Hepatic stellate cell (primary cell): ENCODE data around the gene RNU7-1.
A peak's percentile ranks its signal among the peaks of the same experiment; 100 is the strongest.

Experiments used
- DNase-seq: peaks from one replicate; pipeline ENCODE4 v3.0.0; 2011; ENCODE audit warnings: low spot score

Gene RNU7-1

DNA sequence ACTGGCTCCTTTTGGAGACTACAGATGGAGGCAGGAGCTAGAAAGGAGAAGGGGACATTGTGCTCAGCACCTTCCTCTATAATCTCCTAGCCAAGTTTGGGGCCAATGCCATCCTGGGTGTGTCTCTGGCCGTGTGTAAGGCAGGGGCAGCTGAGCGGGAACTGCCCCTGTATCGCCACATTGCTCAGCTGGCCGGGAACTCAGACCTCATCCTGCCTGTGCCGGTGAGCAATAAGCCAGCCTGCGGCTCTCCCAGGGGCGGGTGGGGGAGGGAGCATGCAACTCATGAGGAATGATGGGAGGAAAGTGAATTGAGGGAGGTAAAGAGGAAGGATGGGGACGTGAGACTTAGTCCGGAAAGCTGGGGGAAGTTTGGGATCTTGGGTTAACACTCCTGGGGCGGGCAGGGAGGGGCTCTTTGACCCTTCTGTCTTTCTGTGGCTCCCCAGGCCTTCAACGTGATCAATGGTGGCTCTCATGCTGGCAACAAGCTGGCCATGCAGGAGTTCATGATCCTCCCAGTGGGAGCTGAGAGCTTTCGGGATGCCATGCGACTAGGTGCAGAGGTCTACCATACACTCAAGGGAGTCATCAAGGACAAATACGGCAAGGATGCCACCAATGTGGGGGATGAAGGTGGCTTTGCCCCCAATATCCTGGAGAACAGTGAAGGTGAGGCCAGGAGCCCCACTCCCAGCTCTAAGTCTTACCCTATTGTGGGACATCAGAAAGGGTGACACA, 26.0 kb upstream of the RNU7-1 start:
- DNase-seq, result no peak

DNA sequence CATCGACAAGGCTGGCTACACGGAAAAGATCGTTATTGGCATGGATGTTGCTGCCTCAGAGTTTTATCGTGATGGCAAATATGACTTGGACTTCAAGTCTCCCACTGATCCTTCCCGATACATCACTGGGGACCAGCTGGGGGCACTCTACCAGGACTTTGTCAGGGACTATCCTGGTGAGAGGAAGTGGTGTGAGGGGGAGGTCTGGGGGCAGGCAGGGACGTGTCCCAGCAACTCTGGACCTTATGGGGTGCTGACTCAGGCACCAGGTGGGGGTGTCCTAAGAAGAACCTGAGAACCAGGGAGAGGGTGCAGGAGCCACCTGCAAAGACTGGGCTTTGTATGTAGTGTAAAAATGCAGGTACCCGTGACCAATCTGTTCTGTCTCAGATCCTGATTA, 24.0 kb upstream of the RNU7-1 start:
- no peak for DNase-seq

DNA sequence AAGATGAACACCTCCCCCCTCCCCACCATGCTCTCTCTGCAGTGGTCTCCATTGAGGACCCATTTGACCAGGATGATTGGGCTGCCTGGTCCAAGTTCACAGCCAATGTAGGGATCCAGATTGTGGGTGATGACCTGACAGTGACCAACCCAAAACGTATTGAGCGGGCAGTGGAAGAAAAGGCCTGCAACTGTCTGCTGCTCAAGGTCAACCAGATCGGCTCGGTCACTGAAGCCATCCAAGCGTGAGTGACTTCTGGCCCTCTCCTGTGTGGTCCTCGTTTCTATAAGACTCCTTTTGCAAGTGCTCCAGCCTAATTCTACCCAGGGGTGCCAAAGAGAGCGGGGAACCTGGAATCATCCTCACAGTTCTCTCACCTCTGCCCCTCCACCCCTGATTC, 22.1 kb upstream of the RNU7-1 start:
- DNase-seq, result no peak

DNA sequence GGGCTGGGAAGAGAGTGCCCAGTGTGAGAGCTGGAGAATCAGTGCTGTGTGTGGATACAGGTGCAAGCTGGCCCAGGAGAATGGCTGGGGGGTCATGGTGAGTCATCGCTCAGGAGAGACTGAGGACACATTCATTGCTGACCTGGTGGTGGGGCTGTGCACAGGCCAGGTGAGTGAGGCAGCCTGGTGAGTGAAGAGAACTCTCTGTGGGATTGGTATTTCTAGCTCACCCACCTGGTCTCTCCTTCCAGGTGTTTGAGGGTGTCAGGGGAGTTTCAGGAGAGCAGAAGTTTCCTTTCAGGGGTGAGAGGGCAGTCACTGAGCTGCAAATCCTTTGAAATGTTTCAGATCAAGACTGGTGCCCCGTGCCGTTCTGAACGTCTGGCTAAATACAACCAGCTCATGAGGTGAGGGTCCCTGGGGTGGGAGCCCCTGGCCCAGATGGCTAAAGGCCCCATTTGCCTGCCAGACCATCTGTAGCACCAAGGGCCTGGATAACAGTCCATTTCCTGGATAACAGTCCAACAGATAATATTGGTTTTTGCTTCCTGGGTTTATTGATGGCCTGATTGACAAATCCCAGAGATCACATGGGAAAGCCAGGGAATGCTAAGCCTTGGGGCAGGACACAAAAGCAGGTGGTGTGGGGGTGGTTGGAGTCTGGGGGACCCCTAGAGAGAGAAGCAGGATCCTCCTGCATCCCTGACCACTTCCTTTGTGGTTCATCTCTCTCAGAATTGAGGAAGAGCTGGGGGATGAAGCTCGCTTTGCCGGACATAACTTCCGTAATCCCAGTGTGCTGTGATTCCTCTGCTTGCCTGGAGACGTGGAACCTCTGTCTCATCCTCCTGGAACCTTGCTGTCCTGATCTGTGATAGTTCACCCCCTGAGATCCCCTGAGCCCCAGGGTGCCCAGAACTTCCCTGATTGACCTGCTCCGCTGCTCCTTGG, 21.3 kb upstream of the RNU7-1 start:
- no peak for DNase-seq

DNA sequence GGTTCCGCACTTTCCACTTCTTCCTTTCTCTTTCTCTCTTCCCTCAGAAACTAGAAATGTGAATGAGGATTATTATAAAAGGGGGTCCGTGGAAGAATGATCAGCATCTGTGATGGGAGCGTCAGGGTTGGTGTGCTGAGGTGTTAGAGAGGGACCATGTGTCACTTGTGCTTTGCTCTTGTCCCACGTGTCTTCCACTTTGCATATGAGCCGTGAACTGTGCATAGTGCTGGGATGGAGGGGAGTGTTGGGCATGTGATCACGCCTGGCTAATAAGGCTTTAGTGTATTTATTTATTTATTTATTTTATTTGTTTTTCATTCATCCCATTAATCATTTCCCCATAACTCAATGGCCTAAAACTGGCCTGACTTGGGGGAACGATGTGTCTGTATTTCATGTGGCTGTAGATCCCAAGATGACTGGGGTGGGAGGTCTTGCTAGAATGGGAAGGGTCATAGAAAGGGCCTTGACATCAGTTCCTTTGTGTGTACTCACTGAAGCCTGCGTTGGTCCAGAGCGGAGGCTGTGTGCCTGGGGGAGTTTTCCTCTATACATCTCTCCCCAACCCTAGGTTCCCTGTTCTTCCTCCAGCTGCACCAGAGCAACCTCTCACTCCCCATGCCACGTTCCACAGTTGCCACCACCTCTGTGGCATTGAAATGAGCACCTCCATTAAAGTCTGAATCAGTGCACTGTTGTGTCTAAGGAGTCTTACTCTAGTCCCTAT, 20.4 kb upstream of the RNU7-1 start:
- no peak for DNase-seq

DNA sequence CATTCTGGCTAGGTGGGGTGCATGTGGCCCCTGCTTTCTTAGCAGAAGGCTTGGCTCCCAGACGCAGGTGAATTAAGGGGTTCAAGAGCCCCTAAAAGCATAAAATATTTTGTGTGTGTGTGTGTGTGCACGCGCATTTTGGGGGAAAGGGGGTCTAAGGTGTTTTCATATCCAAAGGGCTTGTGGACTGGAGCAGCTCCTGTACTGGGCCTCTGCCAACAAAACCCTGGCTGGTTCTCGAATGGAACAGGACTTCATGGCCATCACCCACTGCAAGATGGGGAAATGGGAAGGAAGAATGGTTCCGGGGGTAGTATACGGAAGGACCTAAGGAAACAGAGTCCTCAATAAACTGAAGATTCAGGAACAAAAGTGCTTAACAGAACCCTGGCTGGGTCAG, 19.8 kb upstream of the RNU7-1 start:
- DNase-seq, result no peak

DNA sequence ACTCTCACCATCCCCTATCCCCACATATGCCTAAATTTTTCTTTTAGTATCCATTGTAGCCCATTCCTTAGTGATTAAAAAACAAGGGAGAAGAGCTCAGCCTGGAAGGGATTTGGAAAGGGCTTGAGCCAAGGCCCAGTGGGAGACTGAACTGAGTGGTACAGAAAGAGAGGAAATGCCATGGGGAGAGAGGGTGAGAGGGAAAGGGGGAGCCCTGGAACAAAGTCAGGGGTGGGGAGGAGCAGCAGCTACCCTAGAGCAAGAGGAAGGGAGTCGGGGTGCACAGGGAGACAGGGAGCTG, 18.4 kb upstream of the RNU7-1 start:
- DNase-seq, result no peak

DNA sequence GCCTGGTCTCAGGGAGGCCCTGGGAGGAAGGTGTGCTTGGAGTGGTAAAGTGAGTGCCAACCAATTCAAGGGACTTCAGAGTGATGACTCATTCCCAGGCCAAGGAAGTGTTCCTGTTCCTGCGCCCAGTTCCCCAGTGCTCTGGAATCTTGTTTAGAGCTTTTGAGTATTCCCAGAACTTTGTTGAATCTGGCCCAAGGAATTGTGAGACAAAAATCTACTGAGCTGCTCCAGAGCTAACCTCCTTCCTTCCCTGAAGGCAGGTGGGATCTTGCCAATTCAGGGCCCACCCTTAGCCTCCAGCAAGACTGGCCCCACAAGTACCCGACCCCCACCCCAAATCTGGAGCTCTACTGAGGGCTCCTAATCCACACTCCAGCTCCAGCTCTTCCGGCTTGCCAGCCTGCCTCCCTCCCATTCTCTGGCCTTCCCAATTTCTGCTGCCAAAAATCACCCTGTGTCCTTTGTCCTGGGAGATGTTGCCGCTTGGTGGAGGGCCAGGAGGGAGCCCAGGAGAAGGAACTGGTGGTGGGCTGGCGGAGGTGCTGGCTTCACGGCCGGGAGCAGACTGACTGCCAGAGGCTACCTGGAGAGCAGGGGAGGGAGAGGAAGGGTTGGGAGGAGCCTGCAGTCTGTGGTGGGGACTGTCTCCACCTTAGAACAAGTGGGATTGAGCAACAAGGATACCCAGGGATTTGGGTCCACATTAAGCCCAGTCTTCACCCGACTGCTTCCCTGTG, 17.9 kb upstream of the RNU7-1 start:
- DNase-seq, result peak; percentile 91

DNA sequence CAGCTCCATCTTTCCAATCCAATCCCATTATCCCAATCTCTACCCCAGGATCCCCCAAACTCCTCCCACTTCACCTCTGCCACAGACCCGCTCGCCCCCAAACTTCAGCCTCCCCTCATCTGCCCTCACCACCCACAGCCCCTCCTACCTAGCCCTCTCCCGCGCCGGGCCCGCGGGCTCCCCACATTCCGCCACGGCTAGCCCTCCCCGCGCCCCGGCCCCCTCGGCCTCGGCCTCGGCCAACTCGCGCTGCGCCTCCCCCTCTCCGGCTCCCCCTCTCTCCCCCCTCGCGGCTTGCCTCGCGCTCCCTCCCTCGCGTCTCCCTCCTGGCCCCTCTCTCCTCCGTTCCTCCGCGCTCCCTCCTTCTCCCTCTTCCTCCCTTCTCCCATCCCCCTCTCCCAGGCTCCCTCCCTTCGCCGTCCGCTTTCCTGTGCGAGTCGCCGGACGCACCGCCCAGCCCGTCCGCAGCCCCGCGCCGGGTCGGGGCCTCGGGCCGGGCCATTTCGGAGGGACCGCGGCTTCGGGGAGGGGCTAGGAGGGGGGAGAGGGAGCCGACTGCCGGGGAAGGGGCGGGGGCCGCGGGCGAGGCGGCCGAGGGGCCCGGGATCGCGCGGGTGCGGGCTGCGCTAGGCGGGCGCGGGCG, 16.1 kb upstream of the RNU7-1 start, which contains the start of gene ATN1:
Gene ATN1 (plus strand): TSS at position 581 of the 643 bp plus-strand sequence. CDS start 6,043 bp downstream, outside the sequence.
- DNase-seq, result peak; percentile 79

DNA sequence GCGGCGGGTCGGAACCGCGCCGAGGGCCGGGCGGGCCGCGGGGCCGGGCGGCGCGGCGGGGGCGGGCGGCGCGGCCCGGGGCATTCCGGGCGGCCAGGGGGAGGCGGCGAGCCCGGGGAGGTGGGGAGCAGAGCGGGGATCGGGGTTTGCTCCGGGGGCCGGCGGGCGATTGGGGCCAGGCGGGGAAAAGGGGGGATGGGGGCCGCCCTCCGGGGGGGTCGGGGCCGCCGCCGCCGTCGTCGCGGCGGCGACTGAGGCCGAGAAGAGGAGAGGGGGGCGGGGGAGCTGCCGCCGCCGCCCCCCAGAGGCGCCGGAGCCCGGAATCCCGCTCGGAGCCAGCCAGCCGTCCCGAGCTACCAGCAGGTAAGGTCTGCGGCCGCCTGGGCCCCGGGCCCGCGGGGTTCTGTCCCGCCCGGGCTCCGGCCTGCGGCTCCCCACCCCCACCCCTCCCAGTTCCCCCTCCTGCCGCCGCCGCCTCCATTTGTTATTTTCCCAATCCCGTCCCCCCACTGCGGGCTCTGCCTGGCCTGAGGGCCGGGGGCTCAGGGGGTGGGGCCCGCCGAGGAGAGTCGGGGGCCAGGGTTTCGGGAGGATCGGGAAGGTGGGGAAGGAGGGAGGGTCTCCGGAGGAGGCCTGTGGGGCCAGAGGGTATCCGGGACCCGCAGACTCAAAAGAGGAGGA, 15.5 kb upstream of the RNU7-1 start:
- DNase-seq, result no peak

DNA sequence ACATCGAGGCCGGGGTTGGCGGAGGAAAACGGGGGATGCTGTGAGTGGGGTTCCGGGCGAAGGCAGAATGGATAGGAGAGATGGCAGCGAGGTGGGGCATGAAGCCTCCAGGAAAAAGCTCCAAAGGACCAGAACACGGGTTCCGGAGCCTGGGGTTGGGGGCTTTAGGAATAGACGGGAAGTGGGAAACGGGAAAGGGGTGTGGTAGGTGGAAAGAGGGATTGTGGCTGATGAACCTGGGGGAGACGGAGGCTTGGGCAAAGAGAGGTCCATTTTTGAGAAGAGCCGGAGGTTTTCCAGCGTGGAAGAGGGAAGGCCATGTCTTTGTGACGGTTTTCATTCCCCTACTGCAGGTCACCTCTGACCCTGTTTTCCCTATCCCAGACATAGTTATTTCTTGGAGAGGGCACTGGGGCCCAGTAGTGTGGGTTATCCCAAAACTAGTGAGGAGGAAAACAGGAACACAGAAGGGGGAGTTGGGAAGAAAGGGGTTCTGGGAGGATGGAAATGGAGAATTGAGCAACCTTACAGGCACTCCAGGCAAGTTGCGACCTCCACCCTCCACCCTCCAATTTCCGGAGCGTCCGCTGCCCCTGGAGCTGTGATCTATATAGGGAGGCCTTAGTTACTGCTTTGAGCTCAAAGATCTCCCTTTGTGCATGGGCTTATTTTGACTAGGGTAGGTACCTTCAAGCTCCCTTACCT, 14.8 kb upstream of the RNU7-1 start:
- DNase-seq, result no peak

DNA sequence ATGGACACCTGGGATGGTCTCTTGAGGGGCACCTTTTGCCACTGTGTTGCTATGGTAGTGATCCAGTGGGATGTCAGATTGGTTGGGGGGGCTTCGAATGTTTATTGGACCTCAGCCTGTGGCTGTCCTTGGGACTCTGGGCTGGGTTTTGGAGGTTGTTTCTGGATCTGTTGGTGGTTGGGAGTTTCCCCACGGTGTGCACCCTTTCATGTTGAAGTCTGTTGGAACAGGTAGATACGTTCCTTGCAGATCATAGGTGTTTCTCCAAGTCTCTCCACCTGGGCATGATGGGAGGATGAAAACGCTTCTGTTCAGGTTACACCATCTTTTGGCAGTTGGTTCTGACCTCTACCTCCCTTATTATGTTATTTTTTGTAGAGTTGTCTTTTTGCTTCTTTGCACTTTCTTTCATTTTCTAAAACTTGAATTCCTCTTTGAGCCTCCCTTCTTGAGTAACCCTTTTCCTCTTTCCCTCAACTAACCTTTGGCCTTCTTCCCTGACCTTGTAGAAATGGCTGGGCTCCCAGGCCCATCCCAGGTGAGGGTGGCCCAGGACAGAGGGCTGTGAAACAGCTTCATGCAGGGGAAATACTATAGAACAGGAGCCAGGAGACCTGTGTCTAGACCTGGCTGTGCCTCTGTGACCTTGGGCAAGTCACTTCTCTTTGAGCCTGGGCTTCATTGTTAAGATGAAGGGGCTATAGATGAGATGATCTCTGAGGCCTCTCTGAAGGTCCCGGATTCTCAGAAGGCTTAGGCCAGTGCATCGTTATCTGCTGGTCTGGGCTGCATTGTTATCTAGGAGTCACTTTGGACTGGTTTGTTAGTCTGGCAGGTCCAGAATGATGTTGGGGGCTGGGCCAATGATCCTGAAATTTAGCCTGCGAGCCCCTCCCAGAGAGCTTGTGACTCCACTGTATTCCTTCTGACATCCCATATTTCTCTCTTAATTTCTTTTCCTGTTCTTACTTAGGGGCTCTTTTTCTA, 13.9 kb upstream of the RNU7-1 start:
- DNase-seq, result no peak

DNA sequence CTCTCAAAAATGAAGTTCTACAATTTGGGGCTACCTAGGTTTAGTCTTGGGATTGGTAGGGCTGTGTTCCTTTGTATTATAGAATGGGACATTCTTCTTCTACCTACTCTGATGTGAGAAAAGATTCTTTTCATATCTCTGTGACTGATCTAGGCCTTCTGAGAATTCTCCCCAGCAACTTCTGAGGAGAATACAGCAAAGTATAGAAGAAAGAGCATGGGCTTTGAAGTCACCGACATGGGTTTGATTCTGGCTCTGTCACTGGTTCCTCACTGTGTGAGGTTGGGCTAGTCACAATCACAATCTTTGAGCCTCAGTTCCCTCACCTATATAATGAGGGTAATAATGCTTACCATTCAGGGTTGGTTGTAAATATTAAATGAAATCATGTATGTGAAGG, 10.8 kb upstream of the RNU7-1 start:
- no peak for DNase-seq

DNA sequence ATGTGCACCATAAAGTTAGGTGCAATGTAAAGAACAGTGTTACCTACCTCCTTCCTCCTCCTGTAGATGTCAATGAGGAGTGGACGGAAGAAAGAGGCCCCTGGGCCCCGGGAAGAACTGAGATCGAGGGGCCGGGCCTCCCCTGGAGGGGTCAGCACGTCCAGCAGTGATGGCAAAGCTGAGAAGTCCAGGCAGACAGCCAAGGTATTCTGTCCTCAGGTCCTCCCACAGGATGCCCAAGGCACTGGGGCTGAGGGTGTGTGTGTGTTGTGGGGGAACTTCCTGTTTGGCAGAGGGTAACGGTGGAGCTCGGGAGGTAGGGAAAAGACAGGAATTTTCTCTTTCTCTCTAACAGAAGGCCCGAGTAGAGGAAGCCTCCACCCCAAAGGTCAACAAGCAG, 9.5 kb upstream of the RNU7-1 start:
- no peak for DNase-seq

DNA sequence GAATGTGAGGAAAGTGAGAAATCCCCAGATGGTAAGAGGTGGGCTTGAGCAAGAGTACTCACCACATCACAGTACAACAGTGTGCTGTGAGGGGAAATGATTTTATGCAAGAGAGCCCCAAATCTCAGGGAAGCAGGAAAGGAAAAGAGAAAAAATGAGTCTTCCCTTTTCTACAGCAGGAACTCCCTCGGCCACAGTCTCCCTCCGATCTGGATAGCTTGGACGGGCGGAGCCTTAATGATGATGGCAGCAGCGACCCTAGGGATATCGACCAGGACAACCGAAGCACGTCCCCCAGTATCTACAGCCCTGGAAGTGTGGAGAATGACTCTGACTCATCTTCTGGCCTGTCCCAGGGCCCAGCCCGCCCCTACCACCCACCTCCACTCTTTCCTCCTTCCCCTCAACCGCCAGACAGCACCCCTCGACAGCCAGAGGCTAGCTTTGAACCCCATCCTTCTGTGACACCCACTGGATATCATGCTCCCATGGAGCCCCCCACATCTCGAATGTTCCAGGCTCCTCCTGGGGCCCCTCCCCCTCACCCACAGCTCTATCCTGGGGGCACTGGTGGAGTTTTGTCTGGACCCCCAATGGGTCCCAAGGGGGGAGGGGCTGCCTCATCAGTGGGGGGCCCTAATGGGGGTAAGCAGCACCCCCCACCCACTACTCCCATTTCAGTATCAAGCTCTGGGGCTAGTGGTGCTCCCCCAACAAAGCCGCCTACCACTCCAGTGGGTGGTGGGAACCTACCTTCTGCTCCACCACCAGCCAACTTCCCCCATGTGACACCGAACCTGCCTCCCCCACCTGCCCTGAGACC, 8.0 kb upstream of the RNU7-1 start:
- no peak for DNase-seq

DNA sequence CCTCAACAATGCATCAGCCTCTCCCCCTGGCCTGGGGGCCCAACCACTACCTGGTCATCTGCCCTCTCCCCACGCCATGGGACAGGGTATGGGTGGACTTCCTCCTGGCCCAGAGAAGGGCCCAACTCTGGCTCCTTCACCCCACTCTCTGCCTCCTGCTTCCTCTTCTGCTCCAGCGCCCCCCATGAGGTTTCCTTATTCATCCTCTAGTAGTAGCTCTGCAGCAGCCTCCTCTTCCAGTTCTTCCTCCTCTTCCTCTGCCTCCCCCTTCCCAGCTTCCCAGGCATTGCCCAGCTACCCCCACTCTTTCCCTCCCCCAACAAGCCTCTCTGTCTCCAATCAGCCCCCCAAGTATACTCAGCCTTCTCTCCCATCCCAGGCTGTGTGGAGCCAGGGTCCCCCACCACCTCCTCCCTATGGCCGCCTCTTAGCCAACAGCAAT, 7.4 kb upstream of the RNU7-1 start:
- DNase-seq, result no peak

DNA sequence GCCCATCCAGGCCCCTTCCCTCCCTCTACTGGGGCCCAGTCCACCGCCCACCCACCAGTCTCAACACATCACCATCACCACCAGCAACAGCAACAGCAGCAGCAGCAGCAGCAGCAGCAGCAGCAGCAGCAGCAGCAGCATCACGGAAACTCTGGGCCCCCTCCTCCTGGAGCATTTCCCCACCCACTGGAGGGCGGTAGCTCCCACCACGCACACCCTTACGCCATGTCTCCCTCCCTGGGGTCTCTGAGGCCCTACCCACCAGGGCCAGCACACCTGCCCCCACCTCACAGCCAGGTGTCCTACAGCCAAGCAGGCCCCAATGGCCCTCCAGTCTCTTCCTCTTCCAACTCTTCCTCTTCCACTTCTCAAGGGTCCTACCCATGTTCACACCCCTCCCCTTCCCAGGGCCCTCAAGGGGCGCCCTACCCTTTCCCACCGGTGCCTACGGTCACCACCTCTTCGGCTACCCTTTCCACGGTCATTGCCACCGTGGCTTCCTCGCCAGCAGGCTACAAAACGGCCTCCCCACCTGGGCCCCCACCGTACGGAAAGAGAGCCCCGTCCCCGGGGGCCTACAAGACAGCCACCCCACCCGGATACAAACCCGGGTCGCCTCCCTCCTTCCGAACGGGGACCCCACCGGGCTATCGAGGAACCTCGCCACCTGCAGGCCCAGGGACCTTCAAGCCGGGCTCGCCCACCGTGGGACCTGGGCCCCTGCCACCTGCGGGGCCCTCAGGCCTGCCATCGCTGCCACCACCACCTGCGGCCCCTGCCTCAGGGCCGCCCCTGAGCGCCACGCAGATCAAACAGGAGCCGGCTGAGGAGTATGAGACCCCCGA, 6.8 kb upstream of the RNU7-1 start:
- DNase-seq, result no peak
